Islet of Langerhans (tissue), 1 donor: ENCODE results near the gene BLOC1S6.
A peak's percentile ranks its signal among the peaks of the same experiment; 100 is the strongest.
"Not testable (repeated sequence)": the region's sequence is repeated elsewhere in the genome, so short reads cannot be mapped to it uniquely, and the experiment has no call there.

Experiments used
- FAIRE-seq: peaks from one replicate; lab custom pipeline; 2011; peaks lifted over from hg19 to GRCh38; lab: Jason Lieb, UNC

BLOC1S6 gene

GRCh38 chr15:45641374-45641781 is 54.2 kb downstream of the BLOC1S6 start:
- no peak for FAIRE-seq

DNA sequence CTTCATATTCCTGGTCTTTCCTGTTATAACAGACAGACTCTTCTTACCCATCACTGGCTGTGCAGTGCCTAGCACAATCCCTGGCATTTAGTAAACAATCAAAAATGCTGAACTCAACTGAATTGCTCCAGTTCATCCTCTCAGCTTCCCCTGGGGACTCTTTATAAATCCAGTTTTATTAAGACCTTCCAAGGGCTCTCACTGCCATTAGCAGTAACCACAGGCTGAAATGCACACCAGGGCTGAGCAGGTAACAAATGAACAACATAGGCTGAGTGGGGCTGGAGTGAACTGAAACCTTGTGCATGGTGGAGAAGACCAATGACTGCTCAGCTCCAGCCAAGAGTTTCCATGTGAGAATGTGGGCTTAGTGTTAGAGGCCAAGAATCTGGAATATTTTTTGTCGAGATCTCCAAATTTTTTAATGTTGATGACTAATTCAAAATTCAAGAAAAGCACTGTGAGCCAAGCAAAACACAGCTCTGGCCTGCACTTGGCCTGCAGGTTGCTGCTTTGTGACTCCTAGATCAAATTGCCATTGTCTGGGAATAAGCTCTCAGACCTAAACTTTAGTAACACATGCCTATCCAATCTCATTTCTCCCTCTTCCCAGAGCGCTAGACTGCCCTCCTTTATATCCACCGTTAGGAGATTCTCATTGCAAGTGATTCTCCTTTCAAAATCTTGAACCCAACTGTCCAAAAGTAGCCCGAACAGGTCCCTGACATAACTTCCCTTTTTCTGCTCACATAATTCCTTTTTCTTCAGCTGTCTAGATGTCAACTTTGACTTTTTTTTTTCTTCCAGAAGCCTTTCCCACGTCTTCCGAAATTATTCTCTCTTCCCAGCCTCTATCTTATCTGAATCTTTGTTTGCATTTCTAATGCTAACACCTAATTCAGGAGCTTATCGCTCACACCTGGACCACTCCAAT is 55.1 kb downstream of the BLOC1S6 start:
- FAIRE-seq, result no peak

DNA sequence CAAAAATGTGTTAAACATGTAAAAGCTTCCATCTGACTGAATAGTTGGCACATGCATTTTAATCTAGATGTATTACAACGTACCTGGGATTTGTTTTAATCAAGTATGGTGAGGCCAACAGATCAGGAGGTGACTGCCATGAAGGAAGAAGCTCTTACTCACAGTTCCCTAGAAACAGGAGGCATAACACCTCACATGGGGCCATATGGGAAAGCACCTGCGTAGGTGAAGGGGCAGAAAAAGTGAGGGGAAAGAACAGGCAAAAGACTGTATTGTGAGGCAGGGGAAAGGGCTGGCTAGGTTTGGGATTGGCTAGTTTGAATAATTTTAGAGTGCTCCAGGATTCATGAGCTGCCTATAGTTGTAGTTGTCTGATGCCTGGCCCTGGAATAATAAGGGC is 57.3 kb downstream of the BLOC1S6 start:
- FAIRE-seq, result no peak

GRCh38 chr15:45645026-45645980 is 58.1 kb downstream of the BLOC1S6 start:
- no peak for FAIRE-seq

GRCh38 chr15:45646220-45646619 is 59.0 kb downstream of the BLOC1S6 start:
- no peak for FAIRE-seq

DNA sequence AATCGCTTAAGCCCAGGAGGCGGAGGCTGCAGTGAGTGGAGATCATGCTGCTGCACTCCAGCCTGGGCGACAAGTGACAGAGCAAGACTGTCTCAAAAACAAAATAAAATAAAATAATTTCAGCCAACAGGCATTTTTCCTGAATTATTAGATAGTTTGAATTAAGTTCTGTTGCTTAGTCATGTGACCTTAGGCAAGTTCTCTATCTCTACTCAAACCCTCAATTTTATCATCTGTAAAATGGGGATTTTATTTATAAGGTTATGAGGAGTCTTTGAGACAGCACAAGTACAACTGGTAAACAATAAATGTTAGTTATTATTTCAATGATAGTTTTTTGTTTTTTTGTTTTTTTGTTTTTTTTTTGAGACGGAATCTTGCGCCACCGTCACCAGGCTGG is 60.6 kb downstream of the BLOC1S6 start:
- no peak for FAIRE-seq

- FAIRE-seq, result no peak
These were observed 61.5 kb downstream of the BLOC1S6 start for GRCh38 chr15:45648521-45649200.

DNA sequence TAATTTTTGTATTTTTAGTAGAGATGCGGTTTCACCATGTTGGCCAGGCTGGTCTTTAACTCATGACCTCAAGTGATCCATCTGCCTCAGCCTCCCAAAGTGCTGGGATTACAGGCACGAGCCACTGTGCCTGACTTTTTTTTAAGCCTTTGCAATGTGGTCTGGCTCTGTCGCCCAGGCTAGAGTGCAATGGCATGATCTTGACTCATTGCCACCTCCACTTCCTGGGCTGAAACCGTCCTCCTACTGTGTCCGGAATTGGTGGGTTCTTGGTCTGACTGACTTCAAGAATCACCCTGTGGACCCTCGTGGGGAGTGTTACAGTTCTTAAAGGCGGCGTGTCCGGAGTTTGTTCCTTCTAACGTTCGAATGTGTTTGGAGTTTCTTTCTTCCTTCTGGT is 62.8 kb downstream of the BLOC1S6 start:
- FAIRE-seq, result not testable (repeated sequence)

- no peak for FAIRE-seq
These were observed 63.8 kb downstream of the BLOC1S6 start for GRCh38 chr15:45650889-45651525.

DNA sequence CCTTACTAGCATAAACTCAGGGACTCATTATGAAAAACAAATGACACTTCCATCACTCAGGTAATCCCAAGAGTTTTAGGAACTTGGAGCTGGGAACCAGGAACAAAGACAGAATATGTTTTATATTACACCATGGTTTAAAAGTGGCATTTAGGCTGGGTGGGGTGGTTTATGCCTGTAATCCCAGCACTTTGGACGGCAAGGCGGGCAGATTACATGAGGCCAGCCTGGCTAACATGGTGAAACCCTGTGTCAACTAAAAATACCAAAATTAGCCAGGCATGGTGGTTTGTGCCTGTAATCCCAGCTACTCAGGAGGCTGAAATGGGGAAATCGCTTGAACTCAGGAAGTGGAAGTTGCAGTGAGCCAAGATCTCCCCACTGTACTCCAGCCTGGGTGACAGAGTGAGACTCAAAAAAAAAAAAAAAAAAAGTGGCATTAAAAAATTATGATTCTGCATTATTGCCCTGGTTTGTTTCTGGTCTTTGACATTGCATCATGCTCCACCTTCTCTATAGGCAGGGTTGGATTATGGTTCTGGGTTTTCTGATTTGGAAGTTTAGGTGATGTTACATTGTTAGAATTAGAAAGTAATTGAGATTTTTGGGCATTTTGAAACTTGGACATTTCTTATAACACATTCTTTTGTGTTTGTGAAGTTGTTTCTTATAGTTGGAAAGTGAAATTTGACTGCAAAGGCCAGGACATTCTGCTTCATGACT is 66.7 kb downstream of the BLOC1S6 start:
- peak; percentile 9 for FAIRE-seq

GRCh38 chr15:45654749-45655148 is 67.6 kb downstream of the BLOC1S6 start:
- FAIRE-seq, result no peak

DNA sequence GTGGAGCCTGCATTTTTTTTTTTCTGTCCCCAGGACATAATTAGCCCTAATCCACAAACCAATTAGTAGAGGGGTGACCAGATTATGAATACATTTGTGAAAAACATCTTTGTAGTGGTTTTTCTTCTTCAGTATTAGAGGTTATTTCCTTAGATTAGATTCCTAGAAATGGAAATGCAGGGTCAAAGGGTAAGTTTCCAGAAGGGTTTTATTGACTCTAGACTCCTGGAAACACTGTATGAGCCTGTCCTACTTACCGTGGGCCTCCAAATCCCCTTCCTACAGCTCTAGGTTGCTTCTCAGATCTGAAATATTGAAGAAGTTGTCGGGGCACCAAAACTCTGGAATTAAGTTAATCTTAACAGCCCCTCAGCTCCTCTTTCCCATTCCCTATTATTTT is 70.1 kb downstream of the BLOC1S6 start:
- no peak for FAIRE-seq

- FAIRE-seq, result no peak
These were observed 70.8 kb downstream of the BLOC1S6 start for GRCh38 chr15:45657764-45658545.
